A549 (cell line): ENCODE measurements around the gene FAAP100. TPM values are rescaled to one million over a fixed set of nuclear protein-coding genes. Genes with fewer than 3 reads are reported as not detected.

Source experiments
- ATOH8 ChIP-seq: fragments of 250-450 bp; sonication (Bioruptor Pico); IDR thresholded peaks from 2 replicates; pipeline ENCODE4 v1.5.0; 2020; ENCODE audit warnings: low read depth, mild to moderate bottlenecking, moderate library complexity
- BCL3 ChIP-seq: fragments of >200 bp; sonication (Bioruptor Twin); formaldehyde crosslinking; IDR thresholded peaks from 3 replicates; pipeline ENCODE4 v1.6.1; 2016
- CBX8 ChIP-seq: fragments of 200-600 bp; sonication (generic); IDR thresholded peaks from 2 replicates; pipeline ENCODE4 v1.6.1; 2016
- CEBPB ChIP-seq, 2 experiments: fragments of >200 bp in 1 of 2; sonication (Bioruptor Twin) in 1 of 2; formaldehyde crosslinking in 1 of 2; IDR thresholded peaks; 2 replicates each; pipeline ENCODE4 v1.6.1; 2012 to 2016
- CHD4 ChIP-seq: fragments of 200-600 bp; sonication (generic); IDR thresholded peaks from 2 replicates; pipeline ENCODE4 v1.6.1; 2016; ENCODE audit warnings: antibody characterized with exemption, mild to moderate bottlenecking, borderline replicate concordance
- EHF ChIP-seq: fragments of 250-450 bp; sonication (Bioruptor Pico); IDR thresholded peaks from 2 replicates; pipeline ENCODE4 v1.5.0; 2020; ENCODE audit warnings: mild to moderate bottlenecking
- EHMT2 ChIP-seq: fragments of 200-600 bp; sonication (generic); IDR thresholded peaks from 2 replicates; pipeline ENCODE4 v1.6.1; 2016; ENCODE audit warnings: antibody characterized with exemption, low read depth, mild to moderate bottlenecking, moderate library complexity
- EP300 ChIP-seq, 2 experiments: fragments of >200 bp; sonication (Bioruptor Twin); formaldehyde crosslinking; IDR thresholded peaks; 2 replicates in 1 of 2; 3 replicates in 1 of 2; pipeline ENCODE4 v1.6.1; 2016 to 2017
- FOSL2 ChIP-seq, 2 experiments: fragments of 450-650 bp in 1 of 2; fragments of >200 bp in 1 of 2; sonication (Bioruptor Twin) in 1 of 2; formaldehyde crosslinking; IDR thresholded peaks; 2 replicates each; pipeline versions ENCODE4 v1.5.0 to v1.6.1; 2016 to 2020; ENCODE audit warnings: mild to moderate bottlenecking in 1 of 2, moderate library complexity in 1 of 2
- HDAC2 ChIP-seq: fragments of 200-600 bp; sonication (generic); IDR thresholded peaks from 2 replicates; pipeline ENCODE4 v1.6.1; 2016
- HOXA7 ChIP-seq: fragments of 250-450 bp; sonication (Bioruptor Pico); IDR thresholded peaks from 2 replicates; pipeline ENCODE4 v1.5.0; 2020; ENCODE audit warnings: mild to moderate bottlenecking, moderate library complexity
- HOXB5 ChIP-seq: fragments of 250-450 bp; sonication (Bioruptor Pico); IDR thresholded peaks from 2 replicates; pipeline ENCODE4 v1.5.0; 2020; ENCODE audit warnings: mild to moderate bottlenecking, moderate library complexity
- JUN ChIP-seq, 2 experiments: fragments of >200 bp; sonication (Bioruptor Twin); formaldehyde crosslinking; IDR thresholded peaks; 2 replicates in 1 of 2; 3 replicates in 1 of 2; pipeline ENCODE4 v1.6.1; 2016 to 2017
- JUNB ChIP-seq: fragments of >200 bp; sonication (Bioruptor Twin); formaldehyde crosslinking; IDR thresholded peaks from 2 replicates; pipeline ENCODE4 v1.6.1; 2016
- KDM1A ChIP-seq: fragments of 200-600 bp; sonication (generic); IDR thresholded peaks from 2 replicates; pipeline ENCODE4 v1.6.1; 2016; ENCODE audit warnings: low read depth, mild to moderate bottlenecking
- MAFK ChIP-seq: fragments of 450-650 bp; IDR thresholded peaks from 2 replicates; pipeline ENCODE4 v1.6.1; 2014; ENCODE audit not compliant: partially characterized antibody
- MAZ ChIP-seq: fragments of 150-350 bp; IDR thresholded peaks from 2 replicates; pipeline ENCODE4 v1.6.1; 2014; ENCODE audit warnings: antibody characterized with exemption, low read depth, low read length, borderline replicate concordance
- MYC ChIP-seq: IDR thresholded peaks from 2 replicates; pipeline ENCODE4 v1.6.1; 2012; ENCODE audit warnings: mild to moderate bottlenecking, inconsistent platforms, low read length, improper control_type of control experiment, borderline replicate concordance
- NFE2L2 ChIP-seq: fragments of 150-350 bp; conservative IDR thresholded peaks from 2 replicates; pipeline ENCODE4 v1.6.1; 2014; ENCODE audit warnings: low read length
- NPAS2 ChIP-seq: fragments of 250-450 bp; sonication (Bioruptor Pico); IDR thresholded peaks from 2 replicates; pipeline ENCODE4 v1.8.0; 2022; ENCODE audit warnings: mild to moderate bottlenecking, moderate library complexity, borderline replicate concordance
- PBX3 ChIP-seq: IDR thresholded peaks from 2 replicates; pipeline ENCODE4 v1.6.1; 2012
- PHF8 ChIP-seq: fragments of 200-600 bp; sonication (generic); IDR thresholded peaks from 2 replicates; pipeline ENCODE4 v1.6.1; 2016; ENCODE audit warnings: low read depth, mild to moderate bottlenecking, antibody characterized with exemption, moderate library complexity, borderline replicate concordance
- POLR2A ChIP-seq: IDR thresholded peaks from 2 replicates; pipeline ENCODE4 v1.6.1; 2012; ENCODE audit warnings: mild to moderate bottlenecking, low read length
- POLR2AphosphoS2 ChIP-seq: conservative IDR thresholded peaks from 2 replicates; pipeline ENCODE4 v1.6.1; 2012; ENCODE audit warnings: low read length, improper control_type of control experiment, inconsistent platforms
- RARB ChIP-seq: fragments of 250-450 bp; sonication (Bioruptor Pico); IDR thresholded peaks from 2 replicates; pipeline ENCODE4 v1.8.0; 2021; ENCODE audit warnings: mild to moderate bottlenecking, moderate library complexity
- RCOR1 ChIP-seq: fragments of 150-350 bp; IDR thresholded peaks from 2 replicates; pipeline ENCODE4 v1.6.1; 2014; ENCODE audit warnings: antibody characterized with exemption, low read length, low read depth
- RFX5 ChIP-seq: fragments of 450-650 bp; IDR thresholded peaks from 2 replicates; pipeline ENCODE4 v1.7.1; 2014; ENCODE audit warnings: antibody characterized with exemption, mild to moderate bottlenecking, moderate library complexity
- RNF2 ChIP-seq: fragments of 200-600 bp; sonication (generic); IDR thresholded peaks from 2 replicates; pipeline ENCODE4 v1.6.1; 2016; ENCODE audit warnings: low read depth, mild to moderate bottlenecking, antibody characterized with exemption, moderate library complexity, borderline replicate concordance
- SMC3 ChIP-seq: fragments of >200 bp; sonication (Bioruptor Twin); formaldehyde crosslinking; IDR thresholded peaks from 3 replicates; pipeline ENCODE4 v1.6.1; 2018; ENCODE audit warnings: inconsistent platforms
- TP53 ChIP-seq: fragments of 250-450 bp; sonication (Bioruptor Pico); IDR thresholded peaks from 2 replicates; pipeline ENCODE4 v1.5.0; 2021; ENCODE audit warnings: mild to moderate bottlenecking, moderate library complexity
- USF2 ChIP-seq: fragments of 450-650 bp; IDR thresholded peaks from 2 replicates; pipeline ENCODE4 v1.6.1; 2014; ENCODE audit warnings: antibody characterized with exemption
- ZC3H11A ChIP-seq: fragments of 450-650 bp; IDR thresholded peaks from 2 replicates; pipeline ENCODE4 v1.6.1; 2014; ENCODE audit warnings: antibody characterized with exemption, mild to moderate bottlenecking
- ZNF302 ChIP-seq: fragments of 250-450 bp; sonication (Bioruptor Pico); IDR thresholded peaks from 2 replicates; pipeline ENCODE4 v1.9.0; 2021; ENCODE audit warnings: inconsistent platforms, mild to moderate bottlenecking, moderate library complexity
- polyA plus RNA-seq, 4 experiments: library from polyadenylated mRNA; depleted of rRNA in 3 of 4; stranded (reverse); fragments of >200 nt; fragmentation: RNase III in 1 of 4; extraction: RNeasy Plus Mini Kit Qiagen cat#74134 plus additional on column Dnase treatment in 1 of 4; gene quantifications; 2 replicates in 3 of 4; 3 replicates in 1 of 4; pipeline ENCODE4 v1.2.3, GENCODE V29; 2011 to 2017
- TF ChIP-seq, protein P1 (sequence below): fragments of 250-450 bp; sonication (Bioruptor Pico); IDR thresholded peaks from 2 replicates; pipeline ENCODE4 v1.5.0; 2021; ENCODE audit warnings: mild to moderate bottlenecking, moderate library complexity, borderline replicate concordance

FAAP100 gene
- polyA plus RNA-seq, 2 of the 4 experiments (the other 2 are of a cell fraction) = 5.4 to 16.8 TPM

DNA sequence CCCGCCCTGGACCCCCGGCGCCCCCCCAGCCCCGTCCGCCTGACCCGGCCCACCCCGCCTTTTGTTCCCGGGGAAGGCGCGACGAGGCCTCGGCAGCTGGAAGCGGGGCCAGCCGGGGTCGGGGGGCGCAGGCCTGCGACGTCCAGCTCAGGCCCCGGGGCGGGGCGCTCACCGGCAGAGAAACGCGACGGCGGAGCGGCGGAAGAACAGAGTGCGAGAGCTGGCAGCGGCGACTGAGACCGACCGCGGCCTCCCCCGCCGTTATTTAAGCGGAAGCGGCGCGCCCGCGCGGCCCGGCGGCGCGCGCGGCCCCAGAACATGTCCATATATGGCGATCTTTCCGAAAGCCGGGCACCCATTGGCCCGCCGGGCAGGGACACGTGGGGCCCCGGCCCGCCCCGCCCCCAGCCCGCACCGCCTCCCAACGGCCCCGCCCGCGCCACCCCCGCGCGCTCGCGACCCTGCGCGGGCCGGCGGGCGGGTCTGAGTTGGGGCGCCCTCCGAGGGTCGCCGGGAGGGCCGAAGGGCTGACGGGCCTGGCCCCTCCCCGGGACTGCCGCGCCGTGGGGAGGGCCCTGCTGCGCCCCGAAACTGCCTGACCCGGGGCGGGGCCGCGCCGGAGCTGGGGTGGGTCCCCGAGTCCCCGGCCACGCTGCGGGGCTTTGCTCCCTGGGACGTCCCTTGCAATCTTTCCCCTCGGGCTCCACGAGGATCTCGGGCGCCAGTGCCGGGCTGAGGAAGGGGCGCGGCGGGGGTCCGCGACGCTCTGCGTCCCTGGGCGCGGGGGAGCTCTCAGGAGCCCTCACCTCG, 39.4 kb downstream of the FAAP100 start, which contains the start of gene ACTG1 (continued):
- no peak for TF ChIP-seq HOXA7 (CRISPR knock-in tag)
- TF ChIP-seq EHMT2 = no peak
- no peak for TF ChIP-seq FOSL2 (IDR thresholded peaks at IDR 0.05)
- TF ChIP-seq FOSL2 (CRISPR knock-in tag; IDR thresholded peaks at IDR 0.05) = no peak
- TF ChIP-seq JUNB = no peak
- TF ChIP-seq EHF (CRISPR knock-in tag) = no peak
- no peak for TF ChIP-seq CBX8
- TF ChIP-seq USF2 = peak; percentile 53
- no peak; the same call in 1 of the 2 replicates for TF ChIP-seq POLR2AphosphoS2
- peak; percentile 99 for TF ChIP-seq PHF8
- TF ChIP-seq, protein P1, sequence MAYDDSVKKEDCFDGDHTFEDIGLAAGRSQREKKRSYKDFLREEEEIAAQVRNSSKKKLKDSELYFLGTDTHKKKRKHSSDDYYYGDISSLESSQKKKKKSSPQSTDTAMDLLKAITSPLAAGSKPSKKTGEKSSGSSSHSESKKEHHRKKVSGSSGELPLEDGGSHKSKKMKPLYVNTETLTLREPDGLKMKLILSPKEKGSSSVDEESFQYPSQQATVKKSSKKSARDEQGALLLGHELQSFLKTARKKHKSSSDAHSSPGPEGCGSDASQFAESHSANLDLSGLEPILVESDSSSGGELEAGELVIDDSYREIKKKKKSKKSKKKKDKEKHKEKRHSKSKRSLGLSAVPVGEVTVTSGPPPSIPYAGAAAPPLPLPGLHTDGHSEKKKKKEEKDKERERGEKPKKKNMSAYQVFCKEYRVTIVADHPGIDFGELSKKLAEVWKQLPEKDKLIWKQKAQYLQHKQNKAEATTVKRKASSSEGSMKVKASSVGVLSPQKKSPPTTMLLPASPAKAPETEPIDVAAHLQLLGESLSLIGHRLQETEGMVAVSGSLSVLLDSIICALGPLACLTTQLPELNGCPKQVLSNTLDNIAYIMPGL (CRISPR knock-in tag) = no peak; the same call in 1 of the 2 replicates
- peak; percentile 100 for TF ChIP-seq JUN (IDR thresholded peaks at IDR 0.05)
- TF ChIP-seq BCL3 = peak; percentile 99
- no peak for TF ChIP-seq CEBPB (IDR thresholded peaks at IDR 0.05)
- peak; percentile 98 for TF ChIP-seq POLR2A
- TF ChIP-seq MAFK = no peak
- no peak for TF ChIP-seq MYC
- no peak for TF ChIP-seq ZC3H11A
- no peak for TF ChIP-seq NPAS2 (CRISPR knock-in tag)
- no peak for TF ChIP-seq RNF2
- no peak; the same call in 1 of the 2 replicates for TF ChIP-seq PBX3
- no peak for TF ChIP-seq HOXB5 (CRISPR knock-in tag)
- TF ChIP-seq HDAC2 = no peak
- no peak for TF ChIP-seq RFX5
- no peak for TF ChIP-seq TP53 (CRISPR knock-in tag)
- no peak for TF ChIP-seq NFE2L2
- TF ChIP-seq KDM1A = no peak
- TF ChIP-seq RCOR1 = no peak
- TF ChIP-seq ZNF302 (CRISPR knock-in tag) = no peak
- TF ChIP-seq MAZ = no peak
- TF ChIP-seq EP300 (IDR thresholded peaks at IDR 0.05) = no peak
- TF ChIP-seq RARB (CRISPR knock-in tag) = no peak
- no peak for TF ChIP-seq CHD4
- no peak for TF ChIP-seq SMC3
- TF ChIP-seq ATOH8 (CRISPR knock-in tag) = no peak
- TF ChIP-seq, all 56 proteins: peak for 11
